HG03095 (cell line): ENCODE results near the gene B3GALT5.
"Not testable (repeated sequence)": the region's sequence is repeated elsewhere in the genome, so short reads cannot be mapped to it uniquely, and the experiment has no call there.

Experiments used
- ATAC-seq: cut with Tn5 transposase; IDR thresholded peaks from one replicate; pipeline ENCODE4 v1.9.1; 2021; ENCODE audit warnings: moderate library complexity; ENCODE audit not compliant: unreplicated experiment

B3GALT5 gene

GRCh38 chr21:39688010-39688409 lies 75.3 kb downstream of the B3GALT5 start:
- ATAC-seq, result no peak

DNA sequence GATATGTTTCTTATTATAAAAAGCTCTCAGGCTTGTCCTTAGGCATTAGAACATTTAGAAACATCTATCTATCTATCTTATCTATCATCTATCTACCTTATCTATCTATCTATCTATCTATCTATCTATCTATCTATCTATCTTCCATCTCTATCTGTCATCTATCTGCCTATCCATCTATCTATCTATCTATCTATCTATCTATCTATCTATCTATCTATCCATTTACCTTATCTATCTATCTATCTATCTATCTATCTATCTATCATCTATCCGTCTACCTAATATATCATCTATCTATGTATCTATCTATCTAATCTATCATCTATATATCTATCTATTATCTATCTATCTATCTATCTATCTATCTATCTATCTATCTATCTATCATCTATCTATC lies 77.1 kb downstream of the B3GALT5 start:
- not testable (repeated sequence) for ATAC-seq

DNA sequence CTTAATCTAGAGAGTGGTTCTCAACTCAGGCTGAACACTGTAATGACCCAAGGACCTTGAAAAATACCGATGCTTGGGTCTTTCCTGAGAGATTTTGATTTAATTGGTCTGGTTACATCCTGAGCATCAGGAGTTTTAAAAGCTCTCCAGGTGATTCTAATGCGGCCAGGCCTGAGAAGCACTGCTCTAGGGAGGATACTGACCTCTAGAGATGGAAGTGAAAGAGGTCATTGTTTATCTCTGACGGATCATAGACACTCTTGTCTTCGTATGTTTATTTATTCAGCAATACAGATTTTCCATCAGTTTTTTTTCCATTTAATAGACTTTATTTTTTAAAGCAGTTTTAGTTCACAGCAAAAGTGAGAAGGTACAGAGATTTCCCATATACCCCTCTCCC lies 77.7 kb downstream of the B3GALT5 start:
- no peak for ATAC-seq

- ATAC-seq, result no peak
These were observed 82.0 kb downstream of the B3GALT5 start for GRCh38 chr21:39694750-39695149.

DNA sequence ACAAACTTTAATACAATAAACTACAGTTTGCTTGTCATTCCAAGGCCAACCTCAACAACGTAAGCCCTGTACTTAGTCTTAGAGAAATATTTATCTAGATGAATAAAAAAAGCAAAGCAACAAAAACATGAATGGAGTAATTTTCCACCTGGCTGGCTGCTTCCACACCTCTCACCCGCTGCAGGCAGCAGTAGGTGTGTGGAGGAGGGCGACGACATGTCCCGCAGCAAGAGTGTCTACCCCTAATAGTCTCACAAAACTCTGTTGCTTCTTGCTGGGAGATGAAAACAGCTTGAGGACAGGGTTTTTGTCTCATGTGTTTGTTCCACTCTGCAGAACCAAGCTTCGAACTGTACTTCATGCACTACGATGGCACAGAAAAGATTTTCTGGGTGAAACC lies 83.5 kb downstream of the B3GALT5 start:
- no peak for ATAC-seq

DNA sequence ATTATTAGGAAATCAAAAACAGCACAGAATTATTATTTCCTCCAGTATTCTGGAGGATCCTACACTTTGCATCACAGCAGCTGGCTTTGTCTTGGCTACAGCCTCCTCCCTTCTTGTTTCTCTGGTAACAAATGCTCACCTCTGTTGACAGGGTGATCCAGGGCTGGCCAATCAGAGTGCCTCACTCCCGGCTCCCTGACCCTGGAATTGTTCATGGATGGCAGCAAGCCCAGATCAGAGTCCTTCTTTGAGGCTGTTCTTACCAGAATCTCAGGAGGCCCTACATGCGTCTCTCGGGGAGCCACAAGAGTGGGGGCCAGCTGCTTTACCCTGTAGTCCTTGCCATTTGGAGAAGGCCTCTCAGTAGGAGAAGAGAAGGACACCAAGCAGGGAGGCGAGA lies 83.9 kb downstream of the B3GALT5 start:
- no peak for ATAC-seq

DNA sequence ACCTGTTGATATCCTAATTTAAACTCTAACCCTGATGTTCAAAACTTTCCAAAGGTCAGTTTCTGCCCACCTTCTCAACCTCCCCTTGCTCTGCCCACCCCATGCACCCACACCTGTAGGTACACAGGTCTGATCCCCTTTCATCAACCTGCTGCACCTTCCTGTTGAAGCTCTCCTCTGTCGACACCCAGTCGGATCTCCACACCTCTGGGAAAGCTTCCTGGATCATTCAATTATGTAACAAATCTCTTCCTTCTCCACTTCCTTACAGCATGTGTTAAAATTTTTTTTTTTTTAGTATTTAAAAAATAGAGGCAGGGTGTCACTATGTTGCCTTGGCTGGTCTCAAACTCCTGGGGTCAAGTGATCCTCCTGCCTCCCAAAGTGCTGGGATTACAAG lies 87.6 kb downstream of the B3GALT5 start:
- ATAC-seq, result no peak

GRCh38 chr21:39703578-39703977 lies 90.8 kb downstream of the B3GALT5 start:
- no peak for ATAC-seq

DNA sequence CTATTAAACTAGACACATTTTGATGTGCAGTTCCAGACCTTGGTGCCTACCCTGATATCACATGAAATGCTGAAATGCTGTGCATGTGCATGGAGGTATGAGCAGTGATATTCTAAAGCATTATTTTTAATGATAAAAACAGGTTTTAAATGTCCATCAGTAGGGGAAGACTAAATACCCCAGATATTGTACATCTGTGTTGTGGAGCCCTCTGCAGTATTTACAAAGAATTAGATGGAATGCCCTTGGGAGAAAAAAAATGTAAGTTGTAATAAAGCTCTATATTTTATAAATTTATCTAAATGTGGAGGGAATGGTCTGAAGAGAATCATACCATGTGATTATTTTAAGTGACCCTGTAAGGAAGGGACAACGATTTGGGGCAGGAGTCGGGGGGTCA lies 93.1 kb downstream of the B3GALT5 start:
- ATAC-seq, result no peak

GRCh38 chr21:39707316-39707715 lies 94.6 kb downstream of the B3GALT5 start:
- no peak for ATAC-seq

DNA sequence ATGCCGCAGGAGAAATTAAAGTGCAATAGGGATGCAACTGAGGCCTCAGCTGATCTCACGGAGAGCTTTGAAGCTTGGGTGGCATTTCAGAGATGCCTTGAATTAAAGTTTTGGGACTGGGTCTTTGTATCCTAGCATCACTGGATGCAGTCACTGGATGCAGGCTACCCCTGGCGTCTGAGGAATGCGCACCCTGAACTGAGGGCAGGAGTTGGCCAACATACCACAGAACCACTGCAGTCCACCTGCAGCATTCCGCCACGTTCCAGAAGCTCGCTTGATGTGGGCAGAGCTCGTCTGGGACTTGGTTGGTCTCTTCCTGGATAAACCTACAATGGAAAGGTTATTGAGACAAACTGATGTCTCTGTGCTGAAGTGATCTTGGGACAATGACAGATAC lies 98.1 kb downstream of the B3GALT5 start:
- no peak for ATAC-seq

GRCh38 chr21:39712273-39712672 lies 99.5 kb downstream of the B3GALT5 start:
- ATAC-seq, result no peak

GRCh38 chr21:39712976-39713375 lies 100.2 kb downstream of the B3GALT5 start:
- ATAC-seq, result no peak

DNA sequence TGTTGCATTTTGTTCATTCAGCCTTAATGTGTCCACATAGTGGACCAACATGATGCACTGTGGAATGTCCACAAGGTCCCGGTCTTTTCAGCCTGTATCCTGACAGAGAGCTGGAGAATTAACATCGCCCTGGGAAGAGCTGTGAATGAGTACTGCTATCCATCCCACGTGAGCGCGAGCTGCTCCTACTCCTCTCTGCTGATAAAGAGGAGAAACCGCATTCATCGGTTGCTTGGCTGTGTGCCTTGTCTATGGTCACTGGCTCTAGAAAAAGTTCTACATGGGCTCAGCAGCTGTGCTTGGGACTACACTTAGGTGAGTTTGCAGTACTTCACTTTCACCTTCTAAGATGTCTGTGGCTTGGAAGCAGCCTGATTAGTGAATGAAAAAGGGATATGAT lies 101.2 kb downstream of the B3GALT5 start:
- ATAC-seq, result no peak

DNA sequence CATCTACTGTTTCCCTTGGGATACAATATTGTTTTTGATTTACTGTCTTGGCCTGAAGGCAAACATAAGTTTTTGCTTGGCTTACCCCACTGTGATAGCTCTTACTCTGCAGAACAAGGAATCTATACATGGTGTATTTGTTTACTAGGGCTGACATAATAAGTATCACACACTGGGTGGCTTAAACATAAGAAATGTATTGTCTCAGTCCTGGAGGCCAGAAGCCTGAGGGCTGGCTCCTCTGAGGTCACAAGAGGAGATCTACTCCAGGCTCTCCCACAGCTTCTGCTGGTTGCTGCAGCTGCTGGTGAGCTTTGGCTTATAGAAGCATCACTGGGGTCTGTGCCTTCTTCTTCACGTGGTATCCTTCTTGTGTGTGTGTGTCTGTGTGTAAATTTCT lies 101.6 kb downstream of the B3GALT5 start:
- no peak for ATAC-seq

DNA sequence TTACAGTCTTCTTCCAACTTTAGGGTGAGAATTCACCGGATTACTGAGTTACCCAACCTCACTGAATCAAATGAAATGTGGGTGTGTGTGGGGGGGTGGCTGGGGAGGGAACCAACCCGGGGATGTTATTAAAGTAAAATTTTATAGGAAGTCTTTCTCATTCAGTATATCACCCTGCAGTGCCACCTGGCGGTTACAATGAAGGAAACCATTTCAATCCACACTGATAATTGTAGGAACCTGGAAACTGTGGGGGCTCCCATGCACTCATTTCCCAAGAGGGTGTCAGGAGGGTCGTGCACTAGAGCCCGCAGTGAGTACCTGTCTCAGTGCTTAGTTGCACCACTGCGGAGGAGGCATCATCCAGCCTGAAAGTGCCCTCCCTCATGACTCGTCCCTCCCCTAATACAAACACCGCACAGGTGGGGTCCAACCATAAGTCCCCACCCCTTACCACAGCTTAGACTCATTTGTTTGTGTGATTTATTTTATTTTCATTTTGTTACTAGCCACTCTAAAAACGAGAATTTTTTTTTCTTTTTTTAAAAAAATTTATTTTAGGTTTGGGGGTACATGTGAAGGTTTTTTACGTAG lies 103.2 kb downstream of the B3GALT5 start:
- no peak for ATAC-seq

DNA sequence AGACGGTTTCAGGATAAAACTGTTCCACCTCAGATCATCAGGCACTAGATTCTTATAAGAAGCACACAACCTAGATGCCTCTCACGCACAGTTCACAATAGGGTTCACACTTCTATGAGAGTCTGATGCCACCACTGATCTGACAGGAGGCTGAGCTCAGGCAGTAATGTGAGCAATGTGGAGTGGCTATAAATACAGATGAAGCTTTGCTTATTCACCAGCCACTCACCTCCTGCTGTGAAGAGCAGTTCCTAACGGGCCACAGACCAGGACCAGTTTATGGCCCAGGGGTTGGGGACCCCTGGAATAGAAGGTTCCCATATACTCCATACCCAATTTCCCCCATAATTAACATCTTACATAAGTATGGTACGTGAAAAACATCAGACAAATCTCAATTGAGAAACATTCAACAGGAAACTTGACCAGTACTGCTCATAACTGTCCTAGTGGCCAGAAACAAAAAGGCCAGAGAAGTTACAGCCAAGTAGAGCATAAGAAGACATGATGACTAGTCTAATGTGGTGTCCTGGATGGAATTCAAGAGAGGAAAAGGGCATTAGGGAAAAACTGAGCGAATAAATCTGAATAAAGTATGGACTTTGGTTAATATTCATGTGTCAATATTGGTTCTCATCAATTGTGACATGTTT lies 107.5 kb downstream of the B3GALT5 start:
- no peak for ATAC-seq

GRCh38 chr21:39721885-39722284 lies 109.1 kb downstream of the B3GALT5 start:
- no peak for ATAC-seq
